Kidney (tissue), 14 donors: ENCODE data around the gene SYNDIG1. TPM values are rescaled to one million over a fixed set of nuclear protein-coding genes. Genes with fewer than 3 reads are reported as not detected.

Experiments used
- DNase-seq, 5 donors: peaks; one replicate each; pipeline ENCODE4 v3.0.0-alpha.2; 2013 to 2020
- FAIRE-seq: peaks from 2 replicates; lab custom pipeline; 2012; peaks lifted over from hg19 to GRCh38; lab: Jason Lieb, UNC
- H3K27ac ChIP-seq, 2 donors: one replicate each; pipeline ENCODE4 v1.7.0; 2013; ENCODE audit warnings: low read depth in 2 of 2, low read length in 2 of 2, inconsistent platforms in 1 of 2
- H3K27me3 ChIP-seq: one replicate; pipeline ENCODE4 v1.7.1; 2013; ENCODE audit warnings: low read length, inconsistent platforms; ENCODE audit not compliant: control insufficient read depth, insufficient read depth
- H3K36me3 ChIP-seq, 3 donors: one replicate each; pipeline versions ENCODE4 v1.7.0 to v1.7.1; 2013; ENCODE audit warnings: low read length in 3 of 3, control low read depth in 1 of 3, inconsistent platforms in 1 of 3; ENCODE audit not compliant: insufficient read depth in 3 of 3, control insufficient read depth in 2 of 3
- H3K4me1 ChIP-seq, 3 donors: one replicate each; pipeline versions ENCODE4 v1.7.0 to v1.7.1; 2013; ENCODE audit warnings: low read length in 3 of 3, inconsistent platforms in 1 of 3, low read depth in 1 of 3; ENCODE audit not compliant: control insufficient read depth in 2 of 3, insufficient read depth in 2 of 3
- H3K4me3 ChIP-seq, 3 donors: one replicate each; pipeline versions ENCODE4 v1.7.0 to v1.8.1; 2013; ENCODE audit warnings: low read length in 3 of 3, control low read depth in 1 of 3, inconsistent platforms in 1 of 3
- H3K9ac ChIP-seq, 3 donors: one replicate each; pipeline versions ENCODE4 v1.7.0 to v1.7.1; 2013; ENCODE audit warnings: low read length in 3 of 3, control low read depth in 1 of 3, inconsistent platforms in 1 of 3
- H3K9me3 ChIP-seq, 3 donors: one replicate each; pipeline versions ENCODE4 v1.7.0 to v1.7.1; 2013; ENCODE audit warnings: low read length in 3 of 3, control low read depth in 1 of 3, inconsistent platforms in 1 of 3; ENCODE audit not compliant: control insufficient read depth in 2 of 3, insufficient read depth in 1 of 3
- CTCF ChIP-seq: IDR thresholded peaks from 3 replicates; pipeline ENCODE4 v1.5.1; 2012; ENCODE audit warnings: mild to moderate bottlenecking, moderate library complexity, borderline replicate concordance; ENCODE audit not compliant: insufficient read depth; ENCODE audit errors: extremely low read depth
- intact Hi-C: fragments of 100-400 bp; cut with DNase I; formaldehyde crosslinking; loops from one replicate; pipeline ENCODE4 v1.11.1; 2022
- polyA plus RNA-seq: library from polyadenylated mRNA; stranded (reverse); fragments of 350-450 nt; fragmentation: Illumina TruSeq; extraction: RNeasy Lipid Tissue Mini Kit (QIAGEN cat#74804); gene quantifications from one replicate; pipeline ENCODE4 v1.2.3, GENCODE V29; 2014; ENCODE audit warnings: low read depth, low replicate concordance; ENCODE audit not compliant: insufficient read depth
- total RNA-seq: library from RNA; stranded (reverse); fragmentation: NEBNext Ultra II Directional; extraction: Animal tissue kit (Norgen Biotek cat#: 25700); gene quantifications from one replicate; pipeline ENCODE4 v1.2.1, GENCODE V29; 2021
- donor health status: control.
- donor health status: control.
- donor health status: control.
- donor health status: control.
- donor health status: control.
- donor health status: DM: yes; HTN: yes; CAD: no.
- donor health status: Normal renal cell carcinoma (clear cell type).

The SYNDIG1 gene
- total and polyA plus RNA-seq, 2 donors from 2014 or later, result 5.4 to 8.2 TPM

GRCh38 chr20:24630486-24631172 is 161.2 kb downstream of the SYNDIG1 start:
- FAIRE-seq (no peak), DNase-seq (peak in 1 of 5 donors; percentile 16)
- no peak overlapping the region for H3K27ac ChIP-seq
- no peak overlapping the region for H3K9ac ChIP-seq
- no peaks in the 10 kb centered on the region for H3K4me1 ChIP-seq
- H3K36me3 ChIP-seq, result no peaks in the 10 kb centered on the region
- no peak for TF ChIP-seq CTCF
- no peak overlapping the region for H3K4me3 ChIP-seq
- H3K9me3 ChIP-seq, result no peaks in the 10 kb centered on the region
- intact Hi-C loops, result no loop called here
- no peaks in the 10 kb centered on the region for H3K27me3 ChIP-seq

- no peak for DNase-seq
- intact Hi-C loops, result no loop called here
- Histone ChIP-seq H3K36me3 (no peaks in the 10 kb centered on the region), H3K27me3 (no peaks in the 10 kb centered on the region), H3K4me1 (no peaks in the 10 kb centered on the region), H3K9me3 (no peaks in the 10 kb centered on the region), H3K27ac (no peak overlapping the region), H3K9ac (no peak overlapping the region), H3K4me3 (no peak overlapping the region)
- no peak for FAIRE-seq
- TF ChIP-seq CTCF, result no peak
Measured at GRCh38 chr20:24631173-24631505, 161.7 kb downstream of the SYNDIG1 start.

- H3K4me1 ChIP-seq, result no peaks in the 10 kb centered on the region
- no peak overlapping the region for H3K9ac ChIP-seq
- no peak for DNase-seq
- no peaks in the 10 kb centered on the region for H3K36me3 ChIP-seq
- H3K27me3 ChIP-seq, result no peaks in the 10 kb centered on the region
- H3K4me3 ChIP-seq, result no peak overlapping the region
- no peak for FAIRE-seq
- TF ChIP-seq CTCF, result no peak
- intact Hi-C loops, result no loop called here
- no peak overlapping the region for H3K27ac ChIP-seq
- no peaks in the 10 kb centered on the region for H3K9me3 ChIP-seq
Measured at GRCh38 chr20:24632581-24632980, 163.2 kb downstream of the SYNDIG1 start.

- H3K9ac ChIP-seq, result no peak overlapping the region
- H3K4me3 ChIP-seq, result no peak overlapping the region
- FAIRE-seq (no peak), DNase-seq (peak in 1 of 5 donors; percentile 32)
- no peak overlapping the region for H3K27ac ChIP-seq
- TF ChIP-seq CTCF, result no peak
- no peaks in the 10 kb centered on the region for H3K36me3 ChIP-seq
- no peaks in the 10 kb centered on the region for H3K9me3 ChIP-seq
- intact Hi-C loops, result no loop called here
- no peaks in the 10 kb centered on the region for H3K4me1 ChIP-seq
- no peaks in the 10 kb centered on the region for H3K27me3 ChIP-seq
Measured at GRCh38 chr20:24633026-24633425, 163.6 kb downstream of the SYNDIG1 start.
